Nephron (organoid): ENCODE data around the gene RBM10.

Experiments used
- H3K27ac Mint-ChIP-seq, 3 experiments: 2 replicates each; pipeline ENCODE4 v1.8.0; 2020; ENCODE audit warnings: mixed read lengths in 3 of 3, mild to moderate bottlenecking in 2 of 3, moderate library complexity in 1 of 3
- H3K27me3 Mint-ChIP-seq: 2 replicates; pipeline ENCODE4 v1.8.0; 2021; ENCODE audit warnings: low read depth, mild to moderate bottlenecking, moderate library complexity, mixed read lengths
- H3K36me3 Mint-ChIP-seq: 2 replicates; pipeline ENCODE4 v1.8.0; 2020; ENCODE audit warnings: low read depth, mixed read lengths
- H3K4me1 Mint-ChIP-seq: 2 replicates; pipeline ENCODE4 v1.8.0; 2020; ENCODE audit warnings: mixed read lengths
- H3K4me3 Mint-ChIP-seq, 3 experiments: 2 replicates each; pipeline ENCODE4 v1.8.0; 2020; ENCODE audit warnings: mild to moderate bottlenecking in 3 of 3, mixed read lengths in 3 of 3, moderate library complexity in 2 of 3
- H3K9me3 Mint-ChIP-seq: 2 replicates; pipeline ENCODE4 v1.8.0; 2020; ENCODE audit warnings: mixed read lengths
- CTCF ChIP-seq, 3 experiments: fragments of 200-600 bp; sonication (generic); IDR thresholded peaks; one replicate each; pipeline ENCODE4 v1.5.0; 2021; ENCODE audit warnings: antibody characterized with exemption in 3 of 3; ENCODE audit not compliant: unreplicated experiment in 3 of 3

Gene RBM10

GRCh38 chrX:47169726-47170515 is 24.9 kb downstream of the RBM10 start:
- Mint-ChIP-seq H3K27ac (no peak overlapping the region), H3K4me3 (no peak overlapping the region), H3K27me3 (no peaks in the 10 kb centered on the region), H3K9me3 (peaks cover 4% of the 10 kb centered on the region), H3K36me3 (peaks cover 36% of the 10 kb centered on the region), H3K4me1 (no peaks in the 10 kb centered on the region)
- no peak for TF ChIP-seq CTCF (IDR thresholded peaks at IDR 0.05; ENCODE audit: unreplicated experiment in 3 of 3)

- no peaks in the 10 kb centered on the region for H3K4me1 Mint-ChIP-seq
- no peaks in the 10 kb centered on the region for H3K27me3 Mint-ChIP-seq
- H3K9me3 Mint-ChIP-seq: peaks cover 3% of the 10 kb centered on the region
- peaks cover 38% of the 10 kb centered on the region for H3K36me3 Mint-ChIP-seq
- no peak overlapping the region for H3K4me3 Mint-ChIP-seq
- H3K27ac Mint-ChIP-seq: no peak overlapping the region
- no peak for TF ChIP-seq CTCF (IDR thresholded peaks at IDR 0.05; ENCODE audit: unreplicated experiment in 3 of 3)
Measured at GRCh38 chrX:47170861-47171692, 26.1 kb downstream of the RBM10 start.

GRCh38 chrX:47171996-47172395 is 27.0 kb downstream of the RBM10 start:
- H3K4me3 Mint-ChIP-seq: no peak overlapping the region
- peaks cover 45% of the 10 kb centered on the region for H3K36me3 Mint-ChIP-seq

GRCh38 chrX:47172549-47172948 is 27.5 kb downstream of the RBM10 start:
- no peak overlapping the region for H3K27ac Mint-ChIP-seq
- H3K4me1 Mint-ChIP-seq: no peaks in the 10 kb centered on the region
- H3K9me3 Mint-ChIP-seq: peaks cover 3% of the 10 kb centered on the region
- H3K36me3 Mint-ChIP-seq: peaks cover 45% of the 10 kb centered on the region
- H3K27me3 Mint-ChIP-seq: no peaks in the 10 kb centered on the region
- no peak overlapping the region for H3K4me3 Mint-ChIP-seq
- no peak for TF ChIP-seq CTCF (IDR thresholded peaks at IDR 0.05; ENCODE audit: unreplicated experiment in 3 of 3)

More at GRCh38 chrX:47171996-47172395, 27.0 kb downstream of the RBM10 start:
- no peak for TF ChIP-seq CTCF (IDR thresholded peaks at IDR 0.05; ENCODE audit: unreplicated experiment in 3 of 3)
- Mint-ChIP-seq H3K27me3 (no peaks in the 10 kb centered on the region), H3K4me1 (no peaks in the 10 kb centered on the region), H3K27ac (no peak overlapping the region), H3K9me3 (peaks cover 3% of the 10 kb centered on the region)

- no peak for TF ChIP-seq CTCF (IDR thresholded peaks at IDR 0.05; ENCODE audit: unreplicated experiment in 3 of 3)
Measured at GRCh38 chrX:47172971-47173792, 28.2 kb downstream of the RBM10 start.

More at GRCh38 chrX:47172971-47173792, 28.2 kb downstream of the RBM10 start:
- Mint-ChIP-seq H3K4me3 (no peak overlapping the region), H3K27me3 (no peaks in the 10 kb centered on the region), H3K36me3 (peaks cover 50% of the 10 kb centered on the region), H3K4me1 (no peaks in the 10 kb centered on the region), H3K27ac (no peak overlapping the region), H3K9me3 (peaks cover 6% of the 10 kb centered on the region)
